DMS53 treated with DMSO at 0.1 percent for 48 hours (cell line): ENCODE data around the gene TTC33.
"Not testable (repeated sequence)": the region's sequence is repeated elsewhere in the genome, so short reads cannot be mapped to it uniquely, and the experiment has no call there.

Experiments
- DNase-seq: peaks from one replicate; lab custom pipeline; 2025; ENCODE audit not compliant: unreplicated experiment; lab: John Stamatoyannopoulos, UW

The TTC33 gene

DNA sequence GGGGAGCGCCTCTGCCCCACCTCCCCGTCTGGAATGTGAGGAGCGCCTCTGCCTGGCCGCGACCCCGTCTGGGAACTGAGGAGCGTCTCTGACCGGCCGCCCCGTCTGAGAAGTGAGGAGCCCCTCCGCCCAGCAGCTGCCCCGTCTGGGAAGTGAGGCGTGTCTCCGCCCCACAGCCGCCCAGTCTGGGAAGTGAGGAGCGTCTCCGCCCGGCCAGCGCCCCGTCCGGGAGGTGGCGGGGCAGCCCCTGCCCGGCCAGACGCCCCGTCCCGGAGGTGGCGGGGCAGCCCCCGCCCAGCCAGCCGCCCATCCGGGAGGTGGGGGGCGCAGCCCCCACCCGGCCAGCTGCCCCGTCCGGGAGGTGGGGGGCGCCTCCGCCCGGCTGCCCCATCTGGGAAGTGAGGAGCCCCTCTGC is 33.3 kb downstream of the TTC33 start:
- not testable (repeated sequence) for DNase-seq

DNA sequence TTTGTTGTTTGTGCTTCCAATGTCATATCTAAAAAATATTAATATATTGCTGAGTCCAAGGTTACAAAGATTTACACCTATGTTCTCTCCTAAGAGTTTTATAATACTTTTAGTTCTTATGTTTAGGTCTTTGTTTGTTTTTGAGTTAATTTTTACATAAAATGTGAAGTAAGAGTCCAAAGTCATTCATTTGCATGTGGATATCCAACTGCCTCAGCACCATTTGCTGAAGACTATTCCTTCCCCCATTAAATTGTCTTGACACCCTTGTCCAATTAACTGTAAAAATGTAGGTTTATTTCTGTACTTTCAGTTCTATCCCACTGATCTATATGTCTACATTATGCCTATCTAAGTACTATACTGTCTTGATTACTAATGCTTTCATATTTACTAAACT is 35.7 kb downstream of the TTC33 start:
- DNase-seq: no peak

DNA sequence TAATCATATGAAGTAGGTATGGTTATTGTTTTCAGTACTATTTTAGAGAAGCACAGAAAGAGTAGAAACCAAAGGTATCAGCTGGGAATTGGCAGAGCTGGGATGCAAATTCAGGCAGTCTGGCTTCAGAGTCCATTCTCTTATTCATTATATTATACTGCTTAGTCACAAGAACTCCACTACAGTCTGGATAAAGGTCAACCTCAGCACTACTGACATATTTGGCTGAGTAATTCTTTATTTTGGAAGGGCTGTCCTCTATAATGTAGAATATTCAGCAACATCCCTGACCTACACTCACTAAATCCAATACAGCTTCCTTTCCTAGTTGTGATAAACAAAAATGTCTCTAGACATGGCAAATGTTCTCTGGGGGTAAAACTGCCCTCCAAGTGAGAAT is 38.5 kb downstream of the TTC33 start:
- no peak for DNase-seq

DNA sequence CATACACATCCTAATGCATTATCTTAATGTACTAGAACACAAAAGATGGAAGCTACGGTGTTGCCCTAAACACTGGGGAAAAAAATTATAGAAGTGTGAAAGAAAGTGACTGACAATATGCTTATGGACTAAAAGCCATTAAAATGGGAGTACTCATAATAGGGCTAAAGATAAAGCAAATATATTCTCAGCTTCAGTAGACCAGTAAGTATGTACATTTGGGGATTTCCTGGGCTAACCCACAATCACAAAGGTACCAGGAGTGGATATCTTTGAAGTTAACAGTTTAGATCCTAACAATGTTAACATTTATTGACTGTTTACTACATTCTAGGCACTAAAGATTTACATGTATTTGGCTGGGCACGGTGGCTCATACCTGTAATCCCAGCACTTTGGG is 39.2 kb downstream of the TTC33 start:
- DNase-seq: no peak

DNA sequence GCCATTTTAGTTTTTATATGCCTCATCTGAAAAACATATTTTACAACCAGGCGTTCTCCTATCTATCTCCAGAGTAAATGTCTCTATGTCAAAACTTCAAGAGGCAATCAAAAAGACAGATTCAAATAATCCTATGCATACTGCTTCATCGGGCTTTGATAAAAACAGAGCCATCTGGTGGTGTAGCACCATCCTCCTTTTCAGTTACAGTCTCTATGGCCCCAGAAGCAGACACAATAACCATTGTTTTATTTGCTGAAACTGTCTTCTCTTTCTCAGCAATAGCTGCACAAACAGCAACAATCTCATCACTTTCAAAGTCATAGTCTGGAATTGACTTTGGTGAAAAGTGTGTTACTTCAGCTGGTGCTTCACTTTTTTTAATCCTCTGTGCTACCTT is 39.8 kb downstream of the TTC33 start:
- DNase-seq: no peak

DNA sequence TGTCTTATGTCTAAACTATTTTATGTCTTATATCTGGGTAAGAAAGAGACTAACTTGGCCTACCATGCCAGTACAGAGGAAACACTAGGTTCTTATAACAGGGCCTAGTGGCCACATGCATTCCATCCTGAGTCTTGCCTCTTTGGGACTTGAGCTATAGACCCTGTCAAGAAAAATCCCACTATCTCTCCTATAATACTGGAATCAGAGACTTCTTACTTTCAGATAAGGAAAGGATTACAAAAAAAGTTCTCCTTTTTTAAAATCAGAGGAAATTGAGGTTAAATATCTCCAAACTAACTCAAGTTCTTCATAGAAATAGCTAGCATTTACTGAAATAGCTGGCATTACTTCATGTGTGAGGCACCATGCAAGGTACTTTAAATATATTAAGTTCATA is 41.8 kb downstream of the TTC33 start:
- DNase-seq: no peak

DNA sequence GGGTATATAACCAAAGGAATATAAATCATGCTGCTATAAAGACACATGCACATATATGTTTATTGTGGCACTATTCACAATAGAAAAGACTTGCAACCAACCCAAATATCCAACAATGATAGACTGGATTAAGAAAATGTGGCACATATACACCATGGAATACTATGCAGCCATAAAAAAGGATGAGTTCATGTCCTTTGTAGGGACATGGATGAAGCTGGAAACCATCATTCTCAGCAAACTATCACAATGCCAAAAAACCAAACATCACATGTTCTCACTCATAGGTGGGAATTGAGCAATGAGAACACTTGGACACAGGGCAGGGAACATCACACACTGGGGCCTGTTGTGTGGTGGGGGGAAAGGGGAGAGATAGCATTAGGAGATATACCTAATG is 45.2 kb downstream of the TTC33 start:
- not testable (repeated sequence) for DNase-seq

DNA sequence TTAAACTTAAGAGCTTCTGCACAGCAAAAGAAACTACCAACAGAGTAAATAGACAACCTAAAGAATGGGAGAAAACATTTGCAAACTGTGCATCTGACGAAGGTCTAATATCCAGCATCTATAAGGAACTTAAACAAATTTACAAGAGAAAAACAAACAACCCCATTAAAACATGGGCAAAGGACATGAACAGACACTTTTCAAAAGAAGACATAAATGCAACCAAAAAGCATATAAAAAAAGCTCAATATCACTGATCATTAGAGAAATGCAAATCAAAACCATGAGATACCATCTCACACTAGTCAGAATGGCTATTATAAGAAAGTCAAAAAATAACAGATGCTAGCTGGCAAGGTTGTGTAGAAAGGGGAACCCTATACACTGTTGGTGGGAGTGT is 50.3 kb downstream of the TTC33 start:
- not testable (repeated sequence) for DNase-seq

DNA sequence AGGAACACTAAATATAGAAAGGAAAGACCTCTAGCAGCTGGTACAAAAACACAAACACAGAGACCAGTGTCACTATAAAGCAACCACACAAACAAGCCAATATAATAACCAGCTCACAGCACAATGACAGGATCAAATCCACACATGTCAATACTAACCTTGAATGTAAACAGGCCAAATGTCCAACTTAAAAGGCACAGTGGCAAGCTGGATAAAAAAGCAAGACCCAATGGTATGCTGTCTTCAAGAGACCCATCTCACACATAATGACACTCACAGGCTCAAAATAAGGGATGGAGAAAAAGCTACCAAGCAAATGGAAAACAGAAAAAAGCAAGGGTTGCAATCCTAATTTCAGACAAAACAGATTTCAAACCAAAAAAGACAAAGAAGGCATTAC is 53.7 kb downstream of the TTC33 start:
- not testable (repeated sequence) for DNase-seq

DNA sequence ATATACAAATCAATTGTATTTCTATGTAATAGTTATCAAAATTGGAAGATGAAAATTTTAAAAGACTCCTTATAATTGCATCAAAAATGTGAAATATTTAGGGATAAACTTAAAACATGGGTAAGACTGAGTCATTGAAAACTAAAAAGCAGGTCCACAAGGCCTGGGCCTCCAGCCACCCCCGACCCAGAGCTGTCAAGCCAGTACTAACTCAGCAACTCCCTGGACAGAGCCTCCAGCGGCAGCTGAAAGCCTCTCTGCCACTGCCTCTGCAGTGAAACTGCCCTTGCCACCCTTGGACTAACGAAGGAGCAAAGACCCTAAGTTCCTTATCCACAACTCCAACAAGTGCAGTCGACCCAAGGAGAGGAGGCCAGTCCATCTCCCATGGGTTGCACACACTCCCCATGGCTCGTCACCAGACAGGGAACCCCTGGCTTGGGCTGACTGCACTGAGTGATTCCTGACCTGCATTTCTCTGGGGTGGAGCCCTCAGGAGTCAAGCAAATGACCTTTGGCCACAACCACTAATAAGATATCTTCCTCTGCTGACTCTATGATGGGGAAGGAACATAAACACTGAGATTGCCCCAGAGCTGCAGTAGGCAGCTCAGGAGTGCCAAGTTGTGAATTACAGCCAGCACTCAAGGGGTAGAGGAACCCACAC is 55.5 kb downstream of the TTC33 start:
- DNase-seq: no peak

DNA sequence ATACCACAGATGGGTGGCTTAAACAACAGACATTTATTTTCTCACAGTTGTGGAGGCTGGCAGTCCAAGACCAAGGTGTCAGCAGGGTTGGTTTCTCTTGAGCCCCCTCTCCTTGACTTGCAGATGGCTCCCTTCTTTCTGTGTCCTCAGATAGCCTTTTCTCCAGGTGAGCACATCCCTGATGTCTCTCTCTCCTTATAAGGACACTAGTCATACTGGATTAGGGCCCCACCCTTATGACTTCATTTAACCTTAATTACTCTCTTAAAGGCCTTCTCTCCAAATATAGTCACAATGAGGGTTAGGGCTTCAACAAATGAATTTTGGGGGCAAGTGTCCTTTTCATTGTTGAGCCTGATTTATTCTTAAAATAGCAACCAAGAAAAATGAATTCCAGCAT is 61.3 kb downstream of the TTC33 start:
- no peak for DNase-seq

DNA sequence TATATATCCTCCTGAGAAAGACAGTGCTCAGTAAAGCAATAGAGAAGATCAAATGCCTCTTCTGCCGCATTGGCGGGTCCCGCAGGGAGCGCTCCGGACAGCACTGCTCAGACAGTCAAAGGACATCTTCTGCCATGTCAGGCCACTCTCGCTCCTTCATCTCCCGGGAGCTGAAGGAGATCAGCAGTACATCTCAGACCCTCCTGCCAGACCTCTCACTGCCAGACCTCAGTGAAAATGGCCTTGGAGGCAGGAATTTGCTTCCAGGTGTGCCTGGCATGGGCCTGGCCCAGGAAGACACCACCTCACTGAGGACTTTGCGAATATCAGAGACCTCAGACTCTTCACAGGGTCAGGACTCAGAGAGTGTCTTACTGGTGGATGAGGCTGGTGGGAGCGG is 63.9 kb downstream of the TTC33 start:
- no peak for DNase-seq

DNA sequence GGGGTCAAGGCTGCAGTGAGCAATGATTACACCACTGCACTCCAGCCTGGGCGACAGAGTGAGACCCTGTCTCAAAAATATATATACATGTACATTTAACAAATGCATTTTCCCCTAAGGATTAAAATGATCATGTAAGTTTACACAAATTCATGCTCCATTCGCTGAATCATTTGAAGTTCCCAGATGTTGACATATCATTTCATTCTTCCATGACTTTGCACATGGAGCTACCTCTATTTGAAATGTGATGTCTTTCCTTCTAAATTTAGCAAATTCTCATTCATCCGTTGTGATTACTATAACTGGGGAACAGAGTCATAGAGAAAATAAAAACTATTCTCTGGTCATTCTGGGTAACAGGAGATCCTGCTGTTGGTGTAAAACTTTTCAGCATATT is 65.5 kb downstream of the TTC33 start:
- DNase-seq: no peak

DNA sequence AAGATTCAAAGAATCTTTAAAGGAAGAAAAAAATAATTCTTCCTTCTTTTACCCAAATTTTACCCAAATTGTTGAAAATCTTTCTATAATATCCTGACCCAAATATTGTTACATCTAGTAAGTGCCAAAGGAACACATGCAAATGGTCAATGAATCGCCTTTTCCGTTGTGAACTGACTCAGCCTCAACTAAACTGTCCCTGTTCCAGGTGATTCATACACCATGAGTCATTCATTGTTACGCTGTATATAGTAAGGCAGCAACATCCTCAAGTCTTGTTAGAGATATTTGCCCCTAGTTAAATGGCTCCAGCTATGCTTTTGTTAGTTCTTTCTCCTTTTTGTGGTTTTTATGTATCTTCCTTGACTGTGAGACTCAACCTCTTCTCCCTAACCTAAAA is 66.3 kb downstream of the TTC33 start:
- peak; percentile 86 for DNase-seq

DNA sequence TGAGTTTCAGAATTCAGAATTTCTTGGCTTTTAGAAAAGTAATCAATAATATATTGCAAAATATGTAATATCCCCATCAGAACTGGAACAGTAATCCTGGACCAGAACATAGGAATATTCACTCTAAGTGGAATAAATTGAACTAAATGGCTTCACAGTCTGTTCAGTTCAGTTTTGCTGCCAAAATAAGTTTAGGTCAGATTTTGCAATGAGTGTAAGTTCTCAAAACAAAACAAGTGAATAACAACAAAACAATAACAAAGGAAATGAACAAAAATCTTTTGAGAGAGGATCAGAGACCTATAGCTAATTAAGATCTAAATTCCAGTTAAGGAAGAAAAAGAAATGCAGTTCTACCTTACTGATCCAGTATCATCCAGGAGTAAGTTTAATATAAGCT is 66.8 kb downstream of the TTC33 start:
- no peak for DNase-seq

DNA sequence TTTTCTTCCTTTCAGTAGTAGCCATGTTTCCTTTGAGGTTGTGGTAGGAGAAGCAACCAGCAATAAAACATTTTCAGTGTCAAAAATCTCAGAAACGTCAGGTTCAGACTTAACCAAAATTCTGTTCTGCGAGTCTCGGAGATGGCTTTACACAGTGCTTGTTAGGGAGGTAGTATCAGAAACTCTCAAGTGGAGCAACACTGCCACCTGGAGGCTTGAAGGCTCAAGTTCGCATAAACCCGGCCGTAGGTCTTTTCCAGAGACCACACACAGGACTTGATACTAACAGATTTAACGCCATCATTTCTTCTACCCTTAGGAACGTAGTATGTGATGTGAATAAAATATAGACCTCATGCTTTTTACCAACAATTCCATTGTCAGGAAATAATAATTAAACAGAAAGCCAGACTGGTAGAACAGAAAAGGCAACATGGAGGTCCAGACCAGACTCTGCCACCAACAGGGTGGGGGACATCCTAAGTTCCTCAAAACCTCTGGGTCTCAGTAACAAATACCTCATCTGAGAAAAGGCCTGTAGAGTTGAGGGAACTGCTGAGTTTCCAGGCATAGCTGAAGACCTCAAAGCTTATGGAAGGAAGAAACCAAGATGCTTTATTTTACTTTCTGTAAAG is 67.5 kb downstream of the TTC33 start:
- peak; percentile 43 for DNase-seq

DNA sequence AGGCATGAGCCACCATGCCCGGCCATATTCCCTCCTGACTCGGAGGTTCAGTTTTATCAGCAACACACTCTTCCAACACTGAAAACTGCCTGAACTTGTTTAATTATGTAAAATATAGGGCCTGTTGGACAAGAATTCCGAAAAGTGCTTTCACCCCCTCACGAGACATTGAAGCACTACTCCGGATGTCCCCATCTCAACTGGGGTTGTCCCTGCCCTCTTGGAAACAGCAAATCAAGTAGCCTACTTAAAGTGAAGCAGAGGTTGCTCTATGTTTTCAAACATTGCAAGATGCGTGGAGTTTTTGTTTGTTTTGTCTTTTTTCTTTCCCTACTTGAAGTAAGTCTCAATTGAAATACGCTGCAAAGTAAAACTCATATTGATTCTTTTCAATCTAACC is 68.4 kb downstream of the TTC33 start:
- no peak for DNase-seq

DNA sequence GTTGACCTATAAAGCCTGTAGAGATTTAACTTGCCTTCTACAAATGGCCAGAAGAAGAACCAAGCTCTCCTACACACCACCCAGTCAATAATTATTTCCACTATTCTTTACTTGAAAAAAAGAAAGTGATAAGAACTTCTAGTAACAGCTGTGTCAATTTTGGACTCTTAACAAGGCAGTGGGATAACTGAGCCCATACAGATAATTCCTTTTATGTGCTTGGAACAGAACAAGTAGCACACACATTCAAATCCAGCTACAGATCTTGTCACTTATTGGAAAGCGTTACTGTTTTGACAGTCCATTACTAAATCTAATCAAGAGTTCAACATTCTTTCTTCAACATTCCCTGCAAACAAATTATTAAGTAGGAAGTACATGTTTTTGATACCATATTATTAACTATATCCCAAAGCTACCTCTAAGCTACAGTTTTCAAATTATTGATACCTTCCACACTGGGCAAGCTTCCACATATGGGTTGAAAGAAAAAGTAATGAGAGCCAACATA is 69.7 kb downstream of the TTC33 start:
- no peak for DNase-seq

DNA sequence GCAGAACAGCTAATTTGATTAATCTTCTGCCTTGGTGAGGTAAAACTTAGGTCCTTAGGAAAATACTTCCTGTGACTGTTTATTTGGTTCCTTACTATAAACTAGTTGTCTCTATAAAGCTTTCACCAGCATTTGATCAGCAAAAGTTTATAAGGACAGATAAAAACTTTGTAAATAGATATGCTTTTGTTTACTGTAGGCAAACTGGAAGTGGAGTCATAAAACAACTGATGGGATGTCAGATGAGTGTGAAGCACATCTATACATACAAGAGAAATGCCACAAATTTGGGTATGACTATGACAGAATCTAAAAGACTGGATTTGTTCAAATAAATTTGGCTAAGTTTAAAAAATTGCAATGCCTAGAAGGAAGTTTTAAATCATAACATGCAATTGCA is 70.6 kb downstream of the TTC33 start:
- DNase-seq: no peak

DNA sequence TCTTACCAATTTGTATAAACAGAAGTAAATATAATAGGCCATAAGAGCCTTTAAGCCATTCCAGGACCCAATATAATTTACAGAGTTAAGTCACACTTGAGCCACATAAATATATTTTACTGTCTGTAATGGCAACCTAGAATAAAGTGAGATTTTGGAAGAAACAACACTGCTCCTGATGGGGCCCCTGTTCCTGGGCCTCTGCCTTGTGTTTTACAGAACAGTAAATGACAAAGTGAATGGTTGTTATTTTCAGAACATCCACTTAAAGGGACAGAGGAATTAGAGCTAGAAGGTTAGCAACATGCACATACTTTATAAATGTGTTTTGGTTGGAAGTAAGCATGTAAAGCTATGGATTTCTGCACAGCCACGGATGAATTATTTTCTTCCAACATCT is 72.5 kb downstream of the TTC33 start:
- no peak for DNase-seq

DNA sequence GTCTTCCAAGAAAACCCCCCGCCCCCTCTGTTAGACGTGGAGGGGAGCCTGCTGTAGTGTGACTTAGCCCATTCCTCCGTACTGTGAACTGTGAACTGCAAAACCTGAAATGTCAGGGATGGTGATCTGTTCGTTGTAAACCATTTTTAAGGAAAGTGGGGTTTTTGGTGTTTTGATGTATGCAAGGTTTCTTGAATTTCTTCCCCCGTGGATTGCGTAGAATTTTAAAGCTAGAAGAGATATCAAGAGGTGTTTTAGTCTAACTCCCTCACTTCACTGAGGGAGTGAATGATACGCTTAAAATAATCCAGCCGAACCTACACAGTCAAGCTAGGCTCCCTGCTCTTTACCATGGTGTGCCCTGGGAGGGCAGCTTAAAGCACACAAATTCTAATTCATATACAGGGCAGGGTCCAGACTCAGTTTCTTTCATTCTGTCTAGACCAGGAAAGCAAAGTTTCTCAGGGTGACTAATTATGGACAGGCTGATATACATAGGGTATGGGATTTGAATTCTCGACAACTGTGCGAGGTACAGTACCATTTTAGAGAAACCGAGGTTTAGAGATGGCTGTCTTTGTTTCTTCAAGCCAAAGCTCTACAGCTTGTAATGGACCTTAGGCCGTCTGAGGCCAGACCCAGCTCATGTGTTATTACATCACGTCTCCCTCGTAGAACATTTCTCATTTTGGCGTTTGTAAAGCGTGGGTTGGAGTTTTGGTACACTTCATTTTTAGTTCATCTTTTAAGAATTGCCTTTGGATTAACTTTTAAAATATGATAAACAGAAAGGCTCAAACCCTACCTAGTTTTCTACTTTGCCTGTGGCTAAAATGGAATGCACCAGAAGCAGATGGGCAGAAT is 73.4 kb downstream of the TTC33 start:
- no peak for DNase-seq
